ENCODE measurements around the gene TMEM108.

Gene TMEM108

GRCh38 chr3:133277813-133278212 is 239.6 kb downstream of the TMEM108 start:
- DNase-seq (ENCODE audit: low read depth in 2 of 2): no peak

DNA sequence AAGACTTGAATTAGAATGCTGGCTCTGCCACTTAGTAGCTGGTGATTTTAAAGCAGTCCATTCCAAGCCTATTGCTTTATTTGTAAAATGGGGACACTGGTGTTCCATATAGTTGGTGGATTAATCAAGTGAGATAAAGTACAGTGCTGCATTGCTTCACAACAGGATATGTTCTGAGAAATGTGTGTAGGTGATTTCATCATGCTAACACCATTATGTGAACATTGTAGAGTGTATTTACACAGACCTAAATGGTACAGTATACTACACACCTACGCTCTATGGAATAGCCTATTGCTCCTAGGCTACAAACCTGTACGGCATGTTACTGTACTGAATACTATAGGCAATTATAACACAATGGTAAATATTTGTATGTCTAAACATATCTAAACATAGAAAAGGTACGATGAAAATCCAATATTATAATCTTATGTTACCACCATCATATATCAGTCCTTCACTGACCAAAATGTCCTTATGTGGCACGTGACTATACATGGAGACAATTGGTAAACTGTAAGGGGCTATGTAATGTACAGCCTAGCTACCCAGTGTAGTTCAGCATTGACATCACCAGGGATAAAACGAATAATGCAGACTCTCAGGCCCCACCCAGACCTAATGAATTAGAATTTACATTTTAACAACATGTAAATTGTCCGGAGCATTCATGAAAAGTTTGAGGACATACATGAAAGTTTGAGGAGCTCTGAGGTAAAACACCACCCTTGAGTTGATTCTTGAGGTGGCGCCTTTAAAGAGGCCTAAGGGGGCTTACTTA is 240.3 kb downstream of the TMEM108 start:
- DNase-seq (ENCODE audit: low read depth in 2 of 2): no peak

- DNase-seq (ENCODE audit: low read depth in 2 of 2): no peak
Measured at GRCh38 chr3:133280586-133280985, 242.4 kb downstream of the TMEM108 start.

DNA sequence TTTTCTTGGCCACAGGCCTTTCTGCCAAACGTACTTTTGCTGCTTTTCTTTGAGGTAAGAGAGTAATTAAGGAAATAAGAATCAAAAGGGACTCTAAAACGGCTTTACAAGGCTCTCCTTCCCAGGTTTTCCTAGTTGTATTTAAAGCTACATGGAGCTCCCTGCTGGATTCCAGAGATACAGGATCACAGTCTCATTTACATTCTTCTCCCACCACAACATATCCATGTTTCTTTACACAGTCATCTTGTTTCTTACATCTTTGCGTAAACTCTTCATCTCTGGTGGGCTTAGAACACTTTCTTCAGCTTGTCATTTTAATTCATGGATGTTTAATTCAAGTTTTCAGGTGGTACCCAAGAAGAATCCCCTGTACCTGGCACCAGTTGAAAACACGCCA is 244.0 kb downstream of the TMEM108 start:
- DNase-seq (ENCODE audit: low read depth in 2 of 2): peak in 1 of 2 experiments; percentile 17

DNA sequence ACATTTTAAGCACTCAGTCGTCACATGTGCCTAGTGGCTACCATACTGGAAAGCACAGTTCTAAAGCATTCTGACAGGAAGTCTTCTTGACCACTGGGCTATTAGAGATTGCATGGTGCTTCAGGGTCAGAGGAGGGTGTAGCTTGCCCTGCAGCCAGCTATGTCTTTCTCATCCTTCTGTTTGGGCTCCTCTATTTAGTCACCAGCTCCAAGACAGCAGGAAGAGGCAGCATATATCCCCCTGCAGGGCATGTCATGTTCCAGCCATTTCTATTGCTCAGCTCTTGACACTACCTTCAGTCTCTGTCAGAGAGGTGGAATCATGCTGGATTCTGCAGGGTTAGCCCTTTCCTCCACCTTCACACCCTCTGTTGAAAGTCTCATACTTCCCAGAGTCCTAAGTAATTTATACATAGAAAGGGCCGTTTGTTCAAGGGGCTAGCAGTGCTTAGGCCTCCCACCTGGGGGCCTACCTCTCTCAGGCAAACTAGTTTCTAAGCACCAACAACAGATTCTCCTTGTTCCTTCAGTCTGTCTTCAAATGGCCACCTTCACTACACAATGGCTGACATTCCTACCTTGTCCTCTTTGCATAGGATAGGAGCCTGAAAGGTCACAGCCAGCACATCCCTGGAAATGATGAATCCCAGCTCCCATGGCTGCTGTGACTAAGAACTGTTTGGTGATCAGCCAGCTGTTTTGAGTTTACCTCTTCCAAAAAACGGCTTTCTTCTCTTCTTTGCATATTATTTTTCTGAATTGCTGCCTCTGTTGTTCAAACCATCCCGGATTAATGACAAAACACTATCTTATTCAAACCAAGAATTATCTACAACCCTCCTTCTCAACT is 246.0 kb downstream of the TMEM108 start:
- DNase-seq (ENCODE audit: low read depth in 2 of 2): no peak

DNA sequence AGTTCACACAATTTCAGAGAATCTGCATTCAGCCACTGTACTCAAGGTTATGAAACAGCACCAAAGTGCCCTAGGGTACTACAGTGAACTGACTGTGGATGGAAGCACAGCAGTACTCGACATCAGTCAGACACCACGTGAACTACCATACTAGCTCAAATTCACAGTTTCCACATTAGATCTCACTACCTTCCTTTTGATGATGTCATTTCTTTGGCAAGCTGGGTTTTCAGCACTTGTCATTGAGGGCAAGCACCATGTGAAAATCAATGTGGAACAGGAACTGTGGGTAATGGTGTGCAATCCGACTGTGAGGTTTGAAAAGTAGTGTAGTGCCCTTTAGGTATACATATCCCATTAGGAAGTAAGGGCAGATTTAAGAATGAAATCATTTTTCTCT is 251.1 kb downstream of the TMEM108 start:
- DNase-seq (ENCODE audit: low read depth in 2 of 2): no peak

GRCh38 chr3:133292296-133292695 is 254.1 kb downstream of the TMEM108 start:
- no peak for DNase-seq (ENCODE audit: low read depth in 2 of 2)

- no peak for DNase-seq (ENCODE audit: low read depth in 2 of 2)
Measured at GRCh38 chr3:133293397-133294110, 255.4 kb downstream of the TMEM108 start.

- no peak for DNase-seq (ENCODE audit: low read depth in 2 of 2)
Measured at GRCh38 chr3:133294253-133294652, 256.1 kb downstream of the TMEM108 start.

- peak in 1 of 2 experiments; percentile 10 for DNase-seq (ENCODE audit: low read depth in 2 of 2)
Measured at GRCh38 chr3:133295199-133295901, 257.2 kb downstream of the TMEM108 start.

DNA sequence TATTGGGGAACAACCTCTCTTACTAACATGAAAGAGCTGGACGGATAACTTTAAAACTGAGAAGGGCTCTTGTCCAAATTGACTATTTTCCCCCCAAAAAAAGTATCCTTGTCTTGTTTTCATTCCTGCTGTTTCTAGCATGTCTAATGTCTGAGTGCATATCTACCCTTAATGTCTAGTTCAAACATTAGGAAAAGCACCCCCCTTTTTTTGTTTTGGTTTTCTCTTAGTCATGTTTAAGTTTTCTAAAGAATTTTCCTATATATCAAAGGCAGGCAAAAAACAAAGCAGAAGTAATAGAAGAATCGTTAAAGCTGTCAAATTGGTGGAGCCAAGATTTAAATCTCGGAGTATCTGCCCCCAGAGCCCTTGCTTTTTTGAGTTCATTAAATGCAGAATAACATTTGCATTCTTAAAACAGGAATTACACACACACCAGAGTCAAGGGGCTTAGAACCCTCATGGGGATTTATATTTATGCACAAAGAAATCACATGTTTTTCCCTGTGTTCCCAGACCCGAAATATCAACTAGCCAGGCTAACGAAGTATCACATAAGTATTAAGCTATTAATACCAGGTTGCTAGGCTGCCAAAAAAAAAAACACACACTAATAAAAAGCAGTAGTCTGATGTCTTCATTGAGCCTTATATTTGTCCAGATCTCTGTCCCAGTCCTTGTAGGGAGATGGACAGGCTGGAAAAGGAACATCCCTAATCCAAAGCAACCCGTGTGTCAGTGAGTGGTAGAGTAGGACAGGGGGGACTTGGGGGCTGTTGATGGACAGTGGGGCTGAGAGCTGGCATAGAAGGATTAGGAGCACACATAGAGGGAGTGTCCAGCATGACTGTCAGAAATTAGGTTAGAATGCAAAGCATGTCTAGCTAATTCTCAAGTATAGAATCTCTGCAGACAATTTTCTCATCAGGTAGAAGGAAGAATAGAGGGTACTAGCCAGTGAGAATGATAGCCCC is 258.0 kb downstream of the TMEM108 start:
- DNase-seq (ENCODE audit: low read depth in 2 of 2): no peak

DNA sequence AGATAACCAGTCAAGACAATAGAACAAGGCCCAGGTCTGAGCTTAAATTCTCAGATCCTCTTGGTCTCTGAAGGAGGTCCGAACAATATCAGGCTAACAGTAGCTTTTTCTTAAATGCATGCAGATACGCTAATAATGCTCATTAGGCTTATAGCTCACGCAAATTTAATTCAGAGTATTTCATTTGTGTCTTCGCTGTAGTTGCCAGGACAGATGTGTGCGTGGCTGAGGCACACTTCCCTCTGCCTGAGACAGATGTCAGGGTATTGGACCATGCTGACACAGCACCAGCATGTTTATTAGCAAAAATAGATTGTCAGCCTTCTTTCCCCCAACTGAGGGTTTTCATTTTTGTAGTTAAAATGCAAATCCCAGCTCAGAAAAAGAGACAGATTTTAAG is 258.8 kb downstream of the TMEM108 start:
- DNase-seq (ENCODE audit: low read depth in 2 of 2): no peak

DNA sequence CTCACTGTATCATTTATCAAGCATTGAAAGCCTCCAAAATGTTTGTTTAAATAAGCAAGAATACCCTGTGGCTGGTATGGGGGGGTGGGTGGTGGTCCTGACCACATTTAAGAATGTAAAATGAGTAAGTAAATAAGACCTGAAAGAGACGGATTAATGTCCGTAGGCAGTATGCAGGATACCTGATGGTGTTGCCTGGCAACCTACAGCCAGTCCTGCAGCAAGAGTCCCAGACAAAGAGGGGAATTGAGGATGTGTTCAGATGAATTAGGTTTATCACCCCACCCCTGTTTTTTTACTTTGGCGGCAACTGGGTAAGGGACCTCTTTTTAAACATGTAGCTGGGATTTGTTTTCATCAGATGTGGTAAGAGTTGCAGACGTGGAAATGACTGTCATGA is 261.9 kb downstream of the TMEM108 start:
- no peak for DNase-seq (ENCODE audit: low read depth in 2 of 2)

DNA sequence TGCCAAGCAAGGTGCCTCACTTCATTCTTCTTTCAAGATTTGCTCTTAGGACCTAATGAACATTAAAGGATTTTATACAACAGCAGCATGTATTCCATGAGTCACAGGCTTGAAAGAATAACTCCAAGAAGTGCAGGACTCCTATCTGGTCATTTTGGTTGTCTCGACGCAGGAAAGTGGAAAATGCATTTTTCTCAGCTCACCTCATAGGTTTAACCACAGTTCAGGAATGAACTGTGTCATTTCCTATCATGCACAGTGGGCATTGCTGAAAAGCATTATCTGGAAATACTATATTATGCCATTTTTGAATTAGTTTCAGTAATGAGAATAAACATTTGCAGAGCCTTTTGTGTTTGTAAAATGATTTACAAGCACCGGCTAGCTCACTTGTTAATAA is 263.0 kb downstream of the TMEM108 start:
- DNase-seq (ENCODE audit: low read depth in 2 of 2): peak; percentile 49

- no peak for DNase-seq (ENCODE audit: low read depth in 2 of 2)
Measured at GRCh38 chr3:133301731-133302130, 263.5 kb downstream of the TMEM108 start.

GRCh38 chr3:133303430-133303829 is 265.2 kb downstream of the TMEM108 start:
- DNase-seq (ENCODE audit: low read depth in 2 of 2): no peak

DNA sequence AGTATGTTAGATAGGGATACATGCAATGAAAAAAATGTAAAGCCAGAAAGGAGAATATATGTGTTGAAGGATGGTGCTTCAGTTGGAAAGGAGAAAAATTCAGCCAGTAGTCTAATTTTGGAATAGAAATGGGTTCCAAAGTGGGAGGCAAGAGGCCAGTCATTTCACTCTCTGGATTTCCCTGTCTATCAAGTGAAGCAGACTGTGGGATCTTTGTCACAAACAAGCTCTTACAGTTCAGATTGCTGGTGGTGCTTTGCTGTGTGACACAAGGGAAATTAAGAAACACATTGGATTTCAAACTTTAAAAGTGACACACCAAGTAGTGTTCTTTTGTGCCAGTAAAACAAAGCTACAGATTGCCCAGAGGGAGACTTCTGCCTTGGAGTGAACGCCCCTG is 279.7 kb downstream of the TMEM108 start:
- DNase-seq (ENCODE audit: low read depth in 2 of 2): no peak

DNA sequence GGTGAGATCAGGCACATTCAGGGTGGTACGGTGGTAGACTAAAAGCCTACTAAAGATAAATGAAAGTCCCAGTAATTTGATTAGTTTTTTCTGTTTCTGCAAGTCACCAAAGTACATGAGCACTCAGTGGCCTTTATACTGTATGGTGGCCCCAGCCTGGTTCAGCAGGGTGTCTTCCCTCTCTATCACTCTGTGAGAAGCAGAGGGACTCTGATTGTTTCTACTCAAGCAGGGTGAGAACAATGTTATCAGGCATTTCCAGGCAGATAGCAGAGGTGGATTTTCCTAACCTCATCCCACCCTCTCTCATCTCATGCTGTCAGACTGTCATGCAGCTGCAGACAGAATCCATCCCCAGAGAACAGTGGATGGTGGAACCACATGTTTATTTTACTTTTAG is 290.2 kb downstream of the TMEM108 start:
- no peak for DNase-seq (ENCODE audit: low read depth in 2 of 2)

DNA sequence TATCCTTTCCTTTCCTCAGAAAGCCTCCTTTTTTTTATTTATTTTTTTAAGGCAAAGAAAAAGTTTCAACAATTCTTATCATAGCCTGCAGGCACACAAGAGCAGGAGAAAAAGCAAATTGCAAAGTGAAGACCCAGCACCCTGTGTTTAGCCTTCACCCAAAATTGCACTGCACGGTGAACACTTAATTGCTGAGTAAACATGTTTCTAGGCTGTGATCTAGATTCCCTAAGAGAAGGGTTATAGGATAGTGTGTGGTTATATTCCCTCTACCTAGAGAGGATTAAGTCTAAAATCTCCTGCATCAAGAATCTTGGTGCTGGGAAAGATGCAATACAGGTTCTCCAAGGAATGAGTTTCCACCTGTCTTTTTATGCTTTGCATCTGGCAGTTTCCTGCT is 291.4 kb downstream of the TMEM108 start:
- DNase-seq (ENCODE audit: low read depth in 2 of 2): no peak

GRCh38 chr3:133330065-133330464 is 291.9 kb downstream of the TMEM108 start:
- DNase-seq (ENCODE audit: low read depth in 2 of 2): no peak

GRCh38 chr3:133330522-133330921 is 292.3 kb downstream of the TMEM108 start:
- DNase-seq (ENCODE audit: low read depth in 2 of 2): no peak

All from fibroblast of skin of left biceps (primary cell).